SIG-M5 treated with dmso at 0.1 percent for 504 hours (cell line): ENCODE measurements around the gene SKI.
A peak's percentile ranks its signal among the peaks of the same experiment; 100 is the strongest.
"Not testable (repeated sequence)": the region's sequence is repeated elsewhere in the genome, so short reads cannot be mapped to it uniquely, and the experiment has no call there.

ENCODE experiments used
- DNase-seq: peaks from one replicate; lab custom pipeline; 2025; ENCODE audit not compliant: unreplicated experiment; lab: John Stamatoyannopoulos, UW

SKI gene

GRCh38 chr1:2259668-2260402, 31.7 kb downstream of the SKI start:
- no peak for DNase-seq

GRCh38 chr1:2260470-2260869, 32.4 kb downstream of the SKI start:
- DNase-seq: not testable (repeated sequence)

DNA sequence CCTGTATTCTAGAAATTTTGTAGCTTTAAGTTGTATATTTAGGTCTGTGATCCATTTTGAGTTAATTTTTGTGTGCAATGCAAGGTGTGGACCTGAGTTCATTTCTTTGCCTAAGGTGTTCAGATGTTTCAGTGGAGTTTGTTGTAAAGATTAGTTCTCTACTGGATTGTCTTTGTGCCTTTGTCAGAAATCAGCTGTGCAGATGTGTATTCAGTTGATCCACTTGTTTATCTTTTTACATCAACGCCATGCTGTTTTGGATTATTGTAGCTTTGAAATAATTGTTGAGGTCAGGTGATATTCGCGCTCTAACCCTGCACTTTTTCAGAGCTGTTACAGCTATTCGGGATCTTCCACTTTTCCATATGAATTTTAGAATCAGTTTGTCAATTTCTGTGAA, 32.8 kb downstream of the SKI start:
- DNase-seq: no peak

DNA sequence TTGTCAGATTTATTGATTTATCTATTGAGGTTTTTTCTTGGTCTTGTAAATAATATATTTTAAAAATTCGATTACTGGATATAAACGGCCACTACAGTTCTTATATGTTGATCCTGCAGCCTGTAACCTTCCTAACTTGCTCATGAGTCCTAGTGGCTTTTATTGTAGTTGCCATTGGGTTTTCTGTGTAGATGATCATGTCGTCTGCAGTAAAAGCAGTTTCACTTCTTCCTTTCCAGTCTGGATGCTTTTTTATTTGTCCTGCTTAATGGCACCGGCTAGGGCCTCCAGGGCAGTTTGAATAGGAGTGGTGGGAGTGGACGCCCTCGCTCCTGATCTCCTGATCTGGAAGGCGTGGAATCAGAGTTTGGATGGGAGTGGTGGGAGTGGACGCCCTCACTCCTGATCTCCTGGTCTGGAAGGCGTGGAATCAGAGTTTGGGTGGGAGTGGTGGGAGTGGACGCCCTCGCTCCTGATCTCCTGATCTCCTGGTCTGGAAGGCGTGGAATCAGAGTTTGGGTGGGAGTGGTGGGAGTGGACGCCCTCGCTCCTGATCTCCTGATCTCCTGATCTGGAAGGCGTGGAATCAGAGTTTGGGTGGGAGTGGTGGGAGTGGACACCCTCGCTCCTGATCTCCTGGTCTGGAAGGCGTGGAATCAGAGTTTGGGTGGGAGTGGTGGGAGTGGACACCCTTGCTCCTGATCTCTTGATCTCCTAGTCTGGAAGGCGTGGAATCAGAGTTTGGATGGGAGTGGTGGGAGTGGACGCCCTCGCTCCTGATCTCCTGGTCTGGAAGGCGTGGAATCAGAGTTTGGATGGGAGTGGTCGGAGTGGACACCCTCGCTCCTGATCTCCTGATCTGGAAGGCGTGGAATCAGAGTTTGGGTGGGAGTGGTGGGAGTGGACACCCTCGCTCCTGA, 33.6 kb downstream of the SKI start:
- DNase-seq: peak; percentile 66

- no peak for DNase-seq
Measured at GRCh38 chr1:2266301-2266975, 38.3 kb downstream of the SKI start.

GRCh38 chr1:2267051-2267830, 39.1 kb downstream of the SKI start:
- DNase-seq: no peak

DNA sequence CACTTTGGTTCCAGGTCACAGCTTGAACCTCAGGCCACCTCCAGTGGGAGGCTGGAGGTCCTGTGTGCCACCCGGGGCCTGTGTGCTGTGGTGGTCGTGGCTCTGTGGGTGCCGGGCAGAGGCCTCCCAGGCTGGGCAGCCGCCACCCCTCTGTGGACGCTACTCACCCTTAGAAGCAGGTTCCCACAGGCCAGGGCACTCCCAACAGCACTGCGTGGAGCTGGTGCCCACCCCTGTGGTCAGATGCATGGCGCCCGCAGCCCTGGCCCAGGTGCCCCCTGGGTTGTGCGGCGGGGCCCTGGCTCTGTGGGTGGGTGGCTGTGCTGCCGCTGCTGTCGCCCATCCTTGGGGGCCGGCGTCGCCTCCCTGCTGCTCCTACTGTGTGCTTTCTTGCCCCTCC, 39.7 kb downstream of the SKI start:
- no peak for DNase-seq

DNA sequence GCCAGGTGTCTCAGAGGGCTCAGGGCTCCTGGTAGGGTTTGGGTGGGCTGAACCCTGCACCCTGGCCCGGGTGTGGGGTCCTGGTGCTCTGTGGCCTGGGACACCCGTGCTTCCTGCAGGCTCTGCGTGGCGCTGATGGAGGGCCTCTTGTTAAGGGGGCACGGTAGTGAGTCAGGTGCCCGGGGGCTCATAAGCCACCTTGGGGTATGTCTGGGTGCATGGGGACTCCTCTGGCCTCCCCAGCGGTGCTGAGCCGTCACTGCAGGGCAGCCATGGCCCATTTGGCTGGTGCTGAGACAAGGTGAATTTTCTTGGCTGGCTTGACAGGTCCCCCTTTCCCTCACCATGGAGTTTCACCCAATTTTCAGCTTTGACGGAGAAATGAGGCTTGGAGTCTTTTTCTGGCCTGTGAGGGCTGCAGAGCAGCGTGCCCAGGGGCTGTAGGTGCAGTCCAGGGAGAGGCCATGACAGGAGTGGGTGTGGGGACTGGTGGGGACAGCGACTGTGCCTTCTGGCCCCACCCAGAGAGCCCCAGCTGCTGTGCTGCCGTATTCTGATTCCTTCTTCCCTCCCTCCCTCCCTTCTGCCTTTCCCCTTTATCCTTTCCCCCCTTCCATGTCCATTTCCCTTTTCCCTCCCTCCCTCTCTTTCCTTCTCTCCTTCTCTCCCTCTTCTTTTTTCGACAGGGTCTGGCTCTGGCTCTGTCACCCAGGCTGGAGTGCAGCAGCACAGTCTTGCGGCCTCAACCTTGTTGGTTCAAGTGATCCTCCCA, 40.4 kb downstream of the SKI start:
- DNase-seq: no peak

DNA sequence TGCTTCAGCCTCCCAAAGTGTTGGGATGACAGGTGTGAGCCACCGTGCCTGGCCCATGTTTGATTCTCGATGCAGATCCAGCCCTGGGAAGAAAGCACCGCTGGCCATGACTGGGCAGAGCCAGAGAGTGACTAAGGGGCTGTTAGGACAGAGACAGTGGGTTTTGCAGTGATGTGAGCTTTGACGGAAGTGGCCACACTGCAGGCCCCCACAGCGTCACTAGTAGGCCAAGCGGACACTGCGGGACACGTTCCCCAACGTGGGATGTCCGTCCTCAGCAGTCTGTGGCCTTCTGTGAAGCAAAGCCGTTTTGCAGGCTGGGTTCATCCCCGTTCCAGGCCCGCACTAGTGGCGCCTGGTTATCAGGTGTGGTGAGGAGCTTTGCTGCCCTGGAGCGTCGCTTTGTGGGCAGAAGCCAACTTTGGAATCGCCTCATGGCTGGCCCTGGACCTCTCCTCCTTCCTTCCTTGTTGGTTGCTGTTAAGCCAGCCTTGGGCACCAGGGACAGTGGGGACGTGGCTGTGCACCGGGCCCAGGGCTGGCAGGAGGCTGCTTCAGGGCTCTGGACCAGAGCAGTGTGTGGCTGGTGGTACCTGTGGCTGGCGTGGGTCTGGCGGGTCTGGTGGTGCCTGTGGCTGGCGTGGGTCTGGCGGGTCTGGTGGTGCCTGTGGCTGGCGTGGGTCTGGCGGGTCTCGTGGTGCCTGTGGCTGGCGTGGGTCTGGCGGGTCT, 41.2 kb downstream of the SKI start:
- DNase-seq: no peak

DNA sequence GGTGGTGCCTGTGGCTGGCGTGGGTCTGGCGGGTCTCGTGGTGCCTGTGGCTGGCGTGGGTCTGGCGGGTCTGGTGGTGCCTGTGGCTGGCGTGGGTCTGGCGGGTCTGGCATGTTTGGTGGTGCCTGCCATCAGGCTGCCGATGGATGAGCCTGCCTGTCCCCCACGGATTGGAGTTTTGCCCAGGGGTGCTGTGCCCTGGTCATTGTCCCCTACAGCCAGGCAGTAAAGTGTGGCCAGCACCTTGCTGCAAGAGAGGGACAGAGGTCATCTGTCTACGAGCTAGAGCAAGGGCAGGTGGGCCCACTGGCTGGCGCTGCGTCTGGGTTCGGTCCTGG, 41.8 kb downstream of the SKI start:
- no peak for DNase-seq

- no peak for DNase-seq
Measured at GRCh38 chr1:2270260-2271100, 42.4 kb downstream of the SKI start.

DNA sequence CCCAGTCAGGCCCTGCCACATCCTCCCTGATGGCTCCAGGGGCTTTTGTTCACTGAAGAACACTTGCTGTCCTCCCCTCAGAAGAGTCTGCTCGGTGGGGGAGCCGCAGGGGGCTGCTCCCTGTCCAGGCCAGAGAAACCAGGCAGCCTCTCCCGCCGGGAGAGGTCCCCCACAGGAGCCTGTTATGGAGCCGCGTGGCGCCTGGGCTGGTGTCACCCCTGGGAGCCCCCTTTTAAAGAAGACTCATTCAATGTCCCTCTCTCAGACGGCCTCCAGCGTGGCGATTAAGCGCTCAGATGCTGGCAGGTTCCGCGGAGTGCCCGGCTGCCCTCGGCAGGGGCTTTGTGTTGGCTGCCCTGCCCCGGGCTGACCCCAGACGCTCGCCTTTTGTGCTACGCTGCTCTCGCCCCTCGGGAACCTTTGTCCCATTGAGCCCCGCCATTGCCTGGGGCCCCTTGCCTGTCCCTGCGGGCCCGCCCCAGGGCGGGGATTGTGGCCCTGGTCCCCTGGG, 43.1 kb downstream of the SKI start:
- DNase-seq: no peak

GRCh38 chr1:2271841-2272655, 43.9 kb downstream of the SKI start:
- DNase-seq: no peak

- no peak for DNase-seq
Measured at GRCh38 chr1:2272686-2273400, 44.7 kb downstream of the SKI start.

- DNase-seq: no peak
Measured at GRCh38 chr1:2273401-2274090, 45.4 kb downstream of the SKI start.

DNA sequence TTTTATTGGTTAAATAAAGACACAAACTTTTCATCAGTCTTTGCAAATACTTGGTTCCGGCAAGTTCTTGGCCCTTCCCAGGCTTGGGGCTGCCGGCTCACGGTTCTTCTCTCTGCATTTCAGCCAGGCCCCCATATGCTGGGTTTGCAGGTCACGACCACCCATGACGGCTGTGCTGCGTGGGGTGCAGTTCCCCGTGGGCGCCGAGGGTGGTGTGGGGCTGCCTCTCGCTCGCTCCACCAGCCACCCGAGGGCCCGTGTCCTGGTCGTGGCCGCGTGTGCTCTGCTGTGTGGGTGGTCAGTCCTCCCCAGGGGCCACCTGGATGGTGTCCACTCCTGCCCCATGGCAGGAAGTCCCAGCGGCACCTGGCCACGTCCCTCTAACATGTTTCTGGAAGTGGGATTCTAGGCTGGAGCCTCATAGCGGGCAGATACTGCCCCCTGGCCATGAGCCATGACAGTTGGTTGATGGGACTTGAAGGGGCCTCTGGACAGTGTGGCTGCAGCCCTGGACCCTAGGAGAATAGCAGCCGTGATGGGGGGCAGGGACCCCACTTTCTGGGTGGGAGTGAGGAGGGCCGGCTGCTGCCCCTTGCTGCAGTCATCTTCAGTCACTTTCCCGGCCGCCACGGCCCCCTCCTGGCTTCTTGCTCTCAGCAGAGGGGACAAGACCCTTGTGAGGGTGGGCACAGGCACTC, 46.3 kb downstream of the SKI start:
- no peak for DNase-seq
